HG02588 (cell line): ENCODE measurements around the gene OR4N5.

Source experiments
- ATAC-seq: cut with Tn5 transposase; IDR thresholded peaks from one replicate; pipeline ENCODE4 v1.9.1; 2021; ENCODE audit warnings: mild to moderate bottlenecking, moderate library complexity; ENCODE audit not compliant: unreplicated experiment

The OR4N5 gene

DNA sequence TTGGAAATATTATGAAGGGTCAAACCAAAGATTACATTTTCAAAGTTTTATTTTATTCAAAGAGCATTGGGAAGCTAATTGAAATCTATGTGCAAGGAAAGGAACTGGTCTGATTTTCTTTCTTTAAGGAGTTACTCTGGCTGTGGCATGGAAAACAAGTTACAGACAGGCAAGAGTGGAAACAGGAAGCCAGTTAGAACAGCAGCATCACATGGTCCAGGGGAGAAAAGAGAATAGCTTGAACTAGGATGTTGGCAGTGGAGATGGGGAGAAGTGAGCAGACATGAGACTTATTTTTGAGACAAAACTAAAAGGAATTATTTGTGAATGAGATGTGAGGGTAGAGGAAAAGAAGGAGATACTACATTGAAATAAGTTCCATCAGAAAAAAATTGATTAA is 55.5 kb downstream of the OR4N5 start:
- ATAC-seq, result no peak
